ENCODE results near the gene RNF181.
"Not testable (repeated sequence)": the region's sequence is repeated elsewhere in the genome, so short reads cannot be mapped to it uniquely, and the experiment has no call there.

Gene RNF181

DNA sequence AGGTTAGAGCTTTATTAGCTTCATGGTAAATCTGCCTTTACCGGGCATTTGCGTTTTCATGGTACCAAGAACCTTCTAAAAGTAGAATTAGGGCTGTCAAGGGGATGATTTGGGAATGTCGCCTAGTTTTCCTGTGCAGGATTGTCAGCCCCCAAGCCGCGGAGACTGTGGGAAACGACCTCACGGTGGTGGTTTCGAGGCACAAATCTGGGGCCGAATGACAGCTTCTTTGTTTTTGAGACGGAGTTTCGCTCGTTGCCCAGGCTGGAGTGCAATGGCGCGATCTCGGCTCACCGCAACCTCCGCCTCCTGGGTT is 19.8 kb downstream of the RNF181 start:
- DNase-seq, result no peak

DNA sequence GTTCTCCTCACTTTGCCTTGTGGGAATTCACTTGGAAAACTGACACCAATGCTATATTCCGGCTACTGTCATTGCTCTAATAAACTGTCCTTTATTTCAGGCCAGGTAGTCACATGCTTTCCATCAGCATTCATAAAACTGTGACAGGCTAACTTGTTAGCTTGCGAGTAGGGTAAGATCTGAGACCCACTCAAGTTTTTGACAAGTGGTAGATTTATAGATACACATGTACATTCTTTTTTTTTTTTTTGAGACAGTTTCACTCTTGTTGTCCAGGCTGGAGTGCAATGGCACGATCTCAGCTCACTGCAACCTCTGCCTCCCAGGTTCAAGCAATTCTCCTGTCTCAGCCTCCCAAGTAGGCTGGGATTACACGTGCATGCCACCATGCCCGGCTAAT is 22.2 kb downstream of the RNF181 start:
- not testable (repeated sequence) for DNase-seq

DNA sequence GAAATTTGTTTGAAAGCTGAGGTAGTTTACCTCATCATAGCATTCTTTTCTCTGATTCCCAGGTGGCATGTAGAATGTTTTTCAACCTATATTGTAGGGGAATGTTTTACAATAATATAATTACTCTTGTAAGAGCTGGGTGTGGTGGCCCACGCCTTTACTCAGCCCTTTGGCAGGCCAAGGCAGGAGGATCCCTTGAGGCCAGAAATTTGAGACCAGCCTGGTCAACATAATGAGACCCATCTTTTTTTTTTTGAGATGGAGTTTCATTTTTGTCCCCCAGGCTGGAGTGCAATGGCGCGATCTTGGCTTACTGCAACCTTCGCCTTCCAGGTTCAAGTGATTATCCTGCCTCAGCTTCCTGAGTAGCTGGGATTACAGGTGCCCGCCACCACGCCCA is 24.1 kb downstream of the RNF181 start:
- DNase-seq, result no peak

DNA sequence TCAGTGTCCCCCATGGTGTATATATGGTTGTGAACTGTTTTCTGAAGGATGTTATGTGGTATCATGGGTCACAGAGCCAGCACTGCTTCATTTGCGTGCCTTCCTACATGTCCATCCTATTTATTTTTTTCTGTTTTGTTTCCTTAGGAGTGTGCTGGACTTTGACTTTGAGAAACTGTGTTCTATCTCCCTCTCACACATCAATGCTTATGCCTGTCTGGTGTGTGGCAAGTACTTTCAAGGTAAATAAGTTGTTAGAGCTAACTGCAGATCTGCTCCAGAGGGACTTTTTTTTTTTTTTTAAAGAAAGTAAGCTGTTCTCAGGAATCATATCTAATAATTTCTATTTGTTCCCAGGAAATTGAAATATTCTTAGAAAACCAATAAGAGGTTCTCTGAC is 25.8 kb downstream of the RNF181 start:
- DNase-seq, result no peak

DNA sequence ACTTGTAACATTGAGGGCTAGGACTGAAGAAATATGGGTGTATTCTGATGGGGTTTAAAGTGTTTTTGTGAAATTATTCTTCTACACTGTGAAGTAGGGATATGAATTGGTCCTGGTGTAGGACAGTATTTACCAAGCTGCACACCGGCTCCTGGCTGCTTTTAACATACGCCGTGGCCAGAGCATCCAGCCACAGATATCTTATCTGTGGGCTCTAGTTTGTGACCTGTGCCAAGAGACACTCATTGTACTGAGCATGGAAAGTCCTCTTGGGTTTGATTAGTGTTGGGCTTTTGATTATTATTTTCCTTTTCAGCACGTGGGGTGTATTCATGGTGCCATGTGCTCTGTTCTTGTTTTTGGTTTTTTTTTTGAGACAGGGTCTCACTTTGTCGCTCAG is 28.4 kb downstream of the RNF181 start:
- no peak for DNase-seq

DNA sequence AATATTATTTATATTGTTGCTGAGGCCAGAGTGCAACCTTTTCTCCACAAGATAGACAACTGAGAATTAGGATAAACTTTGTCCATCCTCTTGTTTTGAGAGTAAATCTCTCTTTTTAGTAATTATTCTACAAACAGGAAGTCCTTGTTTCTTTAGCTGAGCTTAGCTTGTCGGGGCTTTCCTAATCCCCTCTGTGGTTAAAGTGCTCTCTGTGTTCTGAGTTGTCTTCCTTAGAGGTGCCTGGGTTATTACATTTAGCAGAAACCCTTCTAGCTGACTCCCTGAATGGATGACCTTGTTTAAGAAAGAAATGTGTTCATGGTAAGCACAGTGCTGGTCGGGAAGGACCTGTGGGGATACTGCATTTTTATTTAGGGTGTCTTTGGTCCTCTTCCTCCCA is 33.1 kb downstream of the RNF181 start:
- no peak for DNase-seq

DNA sequence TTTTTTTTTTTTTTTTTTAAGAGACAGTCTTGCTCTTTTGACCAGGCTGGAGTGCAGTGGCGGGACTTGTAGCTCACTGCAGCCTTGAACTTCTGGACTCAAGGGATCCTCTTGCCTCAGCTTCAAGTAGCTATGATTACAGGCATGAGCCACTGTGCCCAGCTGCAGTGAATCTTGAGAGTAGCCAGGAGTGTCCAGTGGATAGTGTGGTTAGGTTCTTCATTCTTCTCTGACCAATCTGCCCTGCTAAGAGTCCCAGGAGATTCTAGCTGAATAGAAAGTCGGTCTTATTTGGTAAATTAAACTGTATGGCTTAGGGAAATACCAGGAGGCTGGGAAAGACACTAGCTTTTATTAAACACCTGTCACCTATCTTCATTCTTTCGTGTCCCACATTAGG is 35.8 kb downstream of the RNF181 start:
- DNase-seq, result no peak

DNA sequence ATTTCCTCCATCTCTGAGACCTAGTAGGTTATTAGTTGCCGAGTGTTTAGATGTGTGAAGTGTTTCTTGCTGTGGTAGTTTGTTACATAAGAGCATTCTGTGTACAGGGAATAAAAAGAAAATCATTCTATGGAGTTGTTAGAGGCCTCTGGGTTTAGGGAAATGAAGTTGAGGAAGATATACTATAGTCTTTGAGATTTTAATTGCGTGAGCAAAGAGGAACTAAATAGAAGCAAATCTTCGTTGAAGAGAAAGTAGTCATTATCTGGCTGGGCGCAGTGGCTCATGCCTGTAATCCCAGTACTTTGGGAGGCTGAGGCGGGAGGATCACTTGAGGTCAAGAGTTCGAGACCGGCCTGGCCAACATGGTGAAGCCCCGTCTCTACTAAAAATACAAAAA is 39.5 kb downstream of the RNF181 start:
- DNase-seq, result no peak

DNA sequence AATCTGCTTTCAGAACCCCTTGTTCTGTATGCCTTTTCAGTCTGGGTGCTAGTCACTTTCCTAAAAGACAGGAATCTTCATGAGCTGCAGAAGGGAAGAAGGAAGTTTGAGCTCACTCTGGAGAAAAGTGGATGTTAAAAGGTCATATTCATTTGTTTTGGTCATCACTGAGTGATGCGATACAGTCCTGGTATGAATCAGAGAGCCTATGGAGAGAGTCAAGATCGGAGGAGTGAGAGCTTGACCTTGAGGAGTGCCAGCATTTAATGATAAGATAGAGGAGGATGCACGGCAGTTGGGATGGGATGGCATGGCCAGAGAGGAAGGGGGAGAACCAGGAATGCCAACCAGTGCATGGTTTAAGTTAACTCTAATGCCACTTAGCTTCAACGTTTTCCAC is 40.1 kb downstream of the RNF181 start:
- DNase-seq, result no peak

DNA sequence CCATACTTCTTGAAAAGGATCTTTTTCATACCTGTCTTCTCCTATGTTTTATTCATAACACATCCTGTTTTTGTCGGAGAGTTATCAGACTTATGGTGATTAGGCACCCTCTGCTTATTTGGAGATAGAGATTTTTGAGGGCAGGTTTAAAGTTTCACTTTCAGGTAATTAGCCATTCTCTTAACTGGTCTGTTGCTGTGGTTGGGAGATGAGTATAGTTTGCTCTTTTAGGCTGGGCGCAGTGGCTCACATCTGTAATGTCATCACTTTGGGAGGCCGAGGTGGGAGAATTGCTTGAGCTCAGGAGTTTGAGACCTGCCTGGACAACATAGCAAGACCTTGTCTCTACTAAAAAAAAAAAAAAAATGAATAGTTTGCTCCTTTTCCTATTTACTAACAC is 47.2 kb downstream of the RNF181 start:
- DNase-seq, result no peak

DNA sequence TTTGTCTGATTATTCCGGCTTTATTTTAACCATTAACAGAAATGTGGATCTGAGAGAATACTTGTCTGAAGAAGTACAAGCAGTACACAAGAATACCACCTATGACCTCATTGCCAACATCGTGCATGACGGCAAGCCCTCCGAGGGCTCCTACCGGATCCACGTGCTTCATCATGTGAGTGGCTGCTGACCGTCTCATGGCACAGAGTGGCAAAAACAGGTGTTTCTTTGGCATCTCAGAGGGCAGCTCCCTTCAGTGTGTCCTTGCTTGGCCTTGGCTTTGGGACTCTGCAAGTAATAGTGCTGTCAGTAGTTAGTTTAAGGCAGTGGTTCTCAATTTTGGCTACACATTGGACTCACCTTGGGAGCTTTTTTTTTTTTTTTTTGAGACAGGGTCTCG is 49.4 kb downstream of the RNF181 start:
- no peak for DNase-seq

DNA sequence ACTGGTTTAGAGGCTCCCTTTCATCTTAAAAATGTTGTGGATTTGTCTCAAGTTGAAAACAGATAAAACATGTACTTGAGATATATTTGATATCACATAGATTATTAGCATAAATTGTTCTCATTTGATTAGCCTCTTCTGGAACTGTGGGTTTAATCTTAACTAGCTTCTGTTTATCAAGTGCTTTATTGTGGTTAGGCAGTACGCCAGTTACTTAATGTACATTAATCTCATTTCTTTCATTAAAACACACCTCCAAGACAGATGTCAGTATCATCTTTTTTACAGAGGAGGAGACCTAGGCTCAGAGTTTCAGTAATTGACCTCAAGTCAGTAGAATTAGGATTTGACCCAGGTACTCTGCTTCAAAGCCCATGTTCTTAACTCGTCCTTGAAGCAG is 50.6 kb downstream of the RNF181 start:
- no peak for DNase-seq

Measured in DMS153 (cell line).